Natural killer cell (primary cell): ENCODE data around the gene THRB. TPM values are rescaled to one million over a fixed set of nuclear protein-coding genes. Genes with fewer than 3 reads are reported as not detected.

Source experiments
- ATAC-seq, 3 donors: fragments of 150-1000 bp in 2 of 3; fragments of 200-7000 bp in 1 of 3; cut with Tn5 transposase; 1 replicate in 1 of 3; 2 replicates in 2 of 3; pipeline ENCODE4 v1.10.0; 2021; ENCODE audit warnings: mild to moderate bottlenecking in 2 of 3, moderate library complexity in 2 of 3
- DNase-seq, 2 donors: peaks; one replicate each; pipeline versions ENCODE4 v3.0.0 to v3.0.0-alpha.2; 2013 to 2021; ENCODE audit warnings: mixed read lengths in 1 of 2
- H3K27ac ChIP-seq: one replicate; pipeline ENCODE4 v1.5.1; 2013; ENCODE audit warnings: mild to moderate bottlenecking, low read length
- H3K27me3 ChIP-seq: one replicate; pipeline ENCODE4 v1.6.1; 2013; ENCODE audit warnings: low read length; ENCODE audit not compliant: control insufficient read depth, insufficient read depth
- H3K36me3 ChIP-seq: one replicate; pipeline ENCODE4 v1.6.1; 2013; ENCODE audit warnings: low read length; ENCODE audit not compliant: control insufficient read depth, insufficient read depth
- H3K4me1 ChIP-seq: one replicate; pipeline ENCODE4 v1.6.1; 2013; ENCODE audit warnings: low read length; ENCODE audit not compliant: control insufficient read depth, insufficient read depth
- H3K4me3 ChIP-seq: one replicate; pipeline ENCODE4 v1.5.1; 2013; ENCODE audit warnings: low read length
- H3K9me3 ChIP-seq: one replicate; pipeline ENCODE4 v1.6.1; 2013; ENCODE audit warnings: low read length; ENCODE audit not compliant: control insufficient read depth, insufficient read depth
- H3K27ac Mint-ChIP-seq, 2 donors: one replicate each; pipeline ENCODE4 v1.8.0; 2022; ENCODE audit warnings: mild to moderate bottlenecking in 2 of 2, mixed read lengths in 2 of 2, moderate library complexity in 1 of 2
- H3K27me3 Mint-ChIP-seq, 2 donors: one replicate each; pipeline ENCODE4 v1.8.0; 2022; ENCODE audit warnings: low read depth in 2 of 2, mixed read lengths in 2 of 2
- H3K36me3 Mint-ChIP-seq: one replicate; pipeline ENCODE4 v1.8.0; 2022; ENCODE audit warnings: mixed read lengths
- H3K4me1 Mint-ChIP-seq, 2 donors: one replicate each; pipeline ENCODE4 v1.8.0; 2022; ENCODE audit warnings: mixed read lengths in 2 of 2
- H3K4me3 Mint-ChIP-seq: one replicate; pipeline ENCODE4 v1.8.0; 2022; ENCODE audit warnings: mild to moderate bottlenecking, moderate library complexity, mixed read lengths
- H3K9me3 Mint-ChIP-seq, 2 donors: one replicate each; pipeline ENCODE4 v1.8.0; 2022; ENCODE audit warnings: mixed read lengths in 2 of 2
- CTCF ChIP-seq: fragments of 200-600 bp; IDR thresholded peaks from one replicate; pipeline ENCODE4 v1.8.0; 2022; ENCODE audit warnings: antibody characterized with exemption
- WGBS: methylation state at CpG from one replicate; pipeline ENCODE4 v1.1.7; 2013; ENCODE audit warnings: missing lambda C conversion rate; ENCODE audit not compliant: insufficient coverage; 5-methylcytosine and 5-hydroxymethylcytosine counted together
- intact Hi-C: fragments of 100-400 bp; cut with micrococcal nuclease; formaldehyde crosslinking; loops from one replicate; pipeline ENCODE4 v1.14.2; 2022
- total RNA-seq, 4 donors: library from RNA; stranded (reverse); fragments of 120-200 nt in 1 of 4; gene quantifications; one replicate each; pipeline versions ENCODE4 v1.2.3 to v1.2.4, GENCODE V29; 2013 to 2022

Gene THRB
- total RNA-seq, 3 donors from 2014 or later (not counting 1 experiment from before 2014, with no cell fraction given), result 0.05 TPM; not detected in 2

GRCh38 chr3:24300949-24301348 is 193.7 kb downstream of the THRB start:
- intact Hi-C loops, result no loop called here
- no peak overlapping the region for H3K4me3 Mint-ChIP-seq
- ATAC-seq, result no peak
- no CpG with 5 or more reads among the region's 2 CpGs for WGBS
- no peak overlapping the region for H3K27ac Mint-ChIP-seq
- Histone ChIP-seq H3K27ac (no peak overlapping the region), H3K9me3 (no peaks in the 10 kb centered on the region), H3K36me3 (no peaks in the 10 kb centered on the region), H3K4me1 (no peaks in the 10 kb centered on the region), H3K4me3 (no peak overlapping the region), H3K27me3 (no peaks in the 10 kb centered on the region)
- no peaks in the 10 kb centered on the region for H3K36me3 Mint-ChIP-seq
- no peak for TF ChIP-seq CTCF
- H3K27me3 Mint-ChIP-seq, result no peaks in the 10 kb centered on the region
- no peaks in the 10 kb centered on the region for H3K4me1 Mint-ChIP-seq
- DNase-seq, result no peak
- peaks cover 0 to 3% of the 10 kb centered on the region in 2 donors for H3K9me3 Mint-ChIP-seq

GRCh38 chr3:24299806-24300626 is 194.6 kb downstream of the THRB start:
- no peak for DNase-seq
- H3K4me3 Mint-ChIP-seq, result no peak overlapping the region
- H3K27ac ChIP-seq, result no peak overlapping the region
- H3K9me3 Mint-ChIP-seq, result peaks cover 0 to 3% of the 10 kb centered on the region in 2 donors
- H3K27ac Mint-ChIP-seq, result no peak overlapping the region
- H3K4me1 Mint-ChIP-seq, result no peaks in the 10 kb centered on the region
- no peaks in the 10 kb centered on the region for H3K27me3 Mint-ChIP-seq
- H3K4me1 ChIP-seq, result no peaks in the 10 kb centered on the region
- H3K36me3 Mint-ChIP-seq, result no peaks in the 10 kb centered on the region
- intact Hi-C loops, result no loop called here
- no peak for TF ChIP-seq CTCF
- H3K27me3 ChIP-seq, result no peaks in the 10 kb centered on the region
- ATAC-seq, result no peak
- H3K9me3 ChIP-seq, result no peaks in the 10 kb centered on the region
- H3K4me3 ChIP-seq, result no peak overlapping the region
- WGBS, result 67% methylated on average over 6 of the region's 6 CpGs
- no peaks in the 10 kb centered on the region for H3K36me3 ChIP-seq

- no peak overlapping the region for H3K4me3 Mint-ChIP-seq
- intact Hi-C loops, result no loop called here
- no peaks in the 10 kb centered on the region for H3K36me3 Mint-ChIP-seq
- H3K27ac Mint-ChIP-seq, result no peak overlapping the region
- peaks cover 0 to 3% of the 10 kb centered on the region in 2 donors for H3K9me3 Mint-ChIP-seq
- TF ChIP-seq CTCF, result no peak
- no peak overlapping the region for H3K27ac ChIP-seq
- H3K36me3 ChIP-seq, result no peaks in the 10 kb centered on the region
- DNase-seq (no peak), ATAC-seq (no peak)
- no peaks in the 10 kb centered on the region for H3K4me1 ChIP-seq
- WGBS, result 0% methylated on average over 1 of the region's 1 CpG
- no peaks in the 10 kb centered on the region for H3K9me3 ChIP-seq
- H3K4me3 ChIP-seq, result no peak overlapping the region
- no peaks in the 10 kb centered on the region for H3K27me3 ChIP-seq
- H3K4me1 Mint-ChIP-seq, result no peaks in the 10 kb centered on the region
- no peaks in the 10 kb centered on the region for H3K27me3 Mint-ChIP-seq
These were observed 195.3 kb downstream of the THRB start for GRCh38 chr3:24299246-24299805.
